Tibial nerve (tissue), 3 donors: ENCODE data around the gene PARP1.

Source experiments
- CTCF ChIP-seq, 5 experiments: fragments of 200-600 bp in 3 of 5; fragments of 450-650 bp in 2 of 5; sonication (generic) in 3 of 5; IDR thresholded peaks; one replicate each; pipeline ENCODE4 v1.5.1; 2016 to 2019; ENCODE audit warnings: antibody characterized with exemption in 5 of 5, mild to moderate bottlenecking in 3 of 5, moderate library complexity in 2 of 5
- POLR2A ChIP-seq, 2 donors: fragments of 450-650 bp; IDR thresholded peaks; one replicate each; pipeline ENCODE4 v1.6.1; 2017; ENCODE audit warnings: antibody characterized with exemption in 2 of 2, mild to moderate bottlenecking in 2 of 2, moderate library complexity in 2 of 2

- TF ChIP-seq CTCF (IDR thresholded peaks at IDR 0.05) = no peak
- TF ChIP-seq POLR2A (IDR thresholded peaks at IDR 0.05) = no peak
Observed at GRCh38 chr1:226419284-226420029, 11.6 kb upstream of the PARP1 start.
